Tibial nerve (tissue), 3 donors: ENCODE measurements around the gene ANKRD39.

ENCODE experiments used
- POLR2A ChIP-seq, 2 donors: fragments of 450-650 bp; IDR thresholded peaks; one replicate each; pipeline ENCODE4 v1.6.1; 2017; ENCODE audit warnings: antibody characterized with exemption in 2 of 2, mild to moderate bottlenecking in 2 of 2, moderate library complexity in 2 of 2
- TF ChIP-seq, protein P1 (sequence below), 5 experiments: fragments of 200-600 bp in 3 of 5; fragments of 450-650 bp in 2 of 5; sonication (generic) in 3 of 5; IDR thresholded peaks; one replicate each; pipeline ENCODE4 v1.5.1; 2016 to 2019; ENCODE audit warnings: antibody characterized with exemption in 5 of 5, mild to moderate bottlenecking in 3 of 5, moderate library complexity in 2 of 5

DNA sequence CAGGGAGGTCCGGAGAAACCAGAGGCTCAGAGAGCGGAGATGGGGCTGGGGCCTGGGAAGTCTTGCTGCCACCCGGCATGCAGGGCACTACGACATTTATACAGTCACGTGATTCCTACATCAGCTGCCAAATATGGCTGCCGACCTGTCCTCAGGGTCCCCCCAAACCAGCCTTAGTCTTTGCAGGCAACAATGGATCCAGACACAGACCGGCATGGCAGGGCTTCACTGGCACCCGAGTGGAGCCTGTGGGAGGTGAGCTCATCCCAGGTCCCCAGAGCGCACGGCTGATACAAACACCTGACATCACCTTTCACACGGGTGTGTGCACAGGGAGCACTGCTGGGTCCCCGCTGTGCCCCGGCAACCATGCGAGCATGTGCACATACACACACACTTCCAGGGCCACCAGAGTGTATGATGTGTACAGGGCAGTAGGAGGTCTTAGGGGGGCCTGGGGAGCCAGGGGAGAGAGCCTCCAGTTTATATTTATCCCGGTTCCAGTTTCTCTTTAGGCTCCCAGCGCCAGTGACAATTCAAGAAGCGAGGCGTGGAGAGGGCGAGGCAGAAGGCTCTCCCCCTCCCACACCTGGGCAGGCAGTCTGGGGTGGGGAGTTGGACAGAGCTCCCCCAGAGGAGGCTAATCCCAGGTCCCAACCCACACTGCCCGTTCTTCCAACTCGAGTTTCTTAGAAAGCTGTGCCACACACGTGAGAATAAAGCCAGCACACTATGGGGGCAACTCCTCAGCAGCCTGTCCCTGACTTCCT lies 9.4 kb upstream of the ANKRD39 start:
- no peak for TF ChIP-seq POLR2A (IDR thresholded peaks at IDR 0.05)
- TF ChIP-seq, protein P1, sequence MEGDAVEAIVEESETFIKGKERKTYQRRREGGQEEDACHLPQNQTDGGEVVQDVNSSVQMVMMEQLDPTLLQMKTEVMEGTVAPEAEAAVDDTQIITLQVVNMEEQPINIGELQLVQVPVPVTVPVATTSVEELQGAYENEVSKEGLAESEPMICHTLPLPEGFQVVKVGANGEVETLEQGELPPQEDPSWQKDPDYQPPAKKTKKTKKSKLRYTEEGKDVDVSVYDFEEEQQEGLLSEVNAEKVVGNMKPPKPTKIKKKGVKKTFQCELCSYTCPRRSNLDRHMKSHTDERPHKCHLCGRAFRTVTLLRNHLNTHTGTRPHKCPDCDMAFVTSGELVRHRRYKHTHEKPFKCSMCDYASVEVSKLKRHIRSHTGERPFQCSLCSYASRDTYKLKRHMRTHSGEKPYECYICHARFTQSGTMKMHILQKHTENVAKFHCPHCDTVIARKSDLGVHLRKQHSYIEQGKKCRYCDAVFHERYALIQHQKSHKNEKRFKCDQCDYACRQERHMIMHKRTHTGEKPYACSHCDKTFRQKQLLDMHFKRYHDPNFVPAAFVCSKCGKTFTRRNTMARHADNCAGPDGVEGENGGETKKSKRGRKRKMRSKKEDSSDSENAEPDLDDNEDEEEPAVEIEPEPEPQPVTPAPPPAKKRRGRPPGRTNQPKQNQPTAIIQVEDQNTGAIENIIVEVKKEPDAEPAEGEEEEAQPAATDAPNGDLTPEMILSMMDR (IDR thresholded peaks at IDR 0.05), result no peak
